T-helper 2 cell (primary cell): ENCODE data around the gene OR6C3.
"Not testable (repeated sequence)": the region's sequence is repeated elsewhere in the genome, so short reads cannot be mapped to it uniquely, and the experiment has no call there.

Experiments
- DNase-seq, 5 experiments: peaks; one replicate each; pipeline versions ENCODE4 v3.0.0 to v3.0.0-alpha.2; 2012 to 2022
- total RNA-seq, 2 donors: gene quantifications; one replicate each; lab custom pipeline; 2026; lab: John Stamatoyannopoulos, UW

OR6C3 gene
- 0 reads per million in 2 donors for total RNA-seq

DNA sequence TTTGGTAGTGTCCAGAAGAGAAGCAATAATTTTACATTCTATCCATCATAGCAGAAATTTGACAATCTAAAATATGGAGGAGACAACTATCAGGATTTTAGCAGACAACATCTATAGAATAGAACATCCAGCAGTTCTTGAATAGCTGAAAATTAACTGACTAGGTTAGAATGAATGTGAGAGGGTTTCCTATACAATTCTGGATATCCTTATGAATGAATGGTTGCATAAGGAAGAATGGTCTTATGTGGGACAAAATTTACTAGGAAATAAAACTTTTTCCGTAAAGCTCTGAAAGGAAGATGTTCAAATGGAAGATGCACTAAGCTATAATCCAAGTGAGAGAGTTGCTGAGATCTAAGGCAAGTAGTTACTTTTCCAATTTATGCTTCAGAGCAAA is at the start of gene OR6C3:
Gene OR6C3, plus strand, starts transcription at position 301 of the 400 bp plus-strand sequence. CDS start 955 bp downstream, outside the sequence.
- no peak for DNase-seq

DNA sequence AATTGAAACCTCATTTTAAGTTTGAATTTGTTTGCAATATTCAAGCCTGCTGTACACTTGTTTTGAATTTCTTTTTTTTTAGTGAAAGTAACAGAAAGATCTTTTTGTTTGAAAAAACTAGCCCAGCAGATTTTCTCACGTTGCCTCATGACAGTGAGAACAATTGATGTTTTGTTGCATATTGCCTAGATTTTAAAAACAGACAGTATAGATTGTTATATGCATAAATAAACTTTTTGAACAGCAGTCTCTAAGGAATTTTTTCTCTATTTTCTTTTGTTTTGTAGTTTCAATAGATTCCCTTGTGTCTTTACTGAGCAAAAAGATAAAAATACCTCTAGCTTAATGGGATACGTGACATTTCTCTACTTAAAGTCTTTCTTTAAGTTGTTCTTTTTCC is 49.6 kb upstream of the OR6C3 start:
- no peak for DNase-seq

DNA sequence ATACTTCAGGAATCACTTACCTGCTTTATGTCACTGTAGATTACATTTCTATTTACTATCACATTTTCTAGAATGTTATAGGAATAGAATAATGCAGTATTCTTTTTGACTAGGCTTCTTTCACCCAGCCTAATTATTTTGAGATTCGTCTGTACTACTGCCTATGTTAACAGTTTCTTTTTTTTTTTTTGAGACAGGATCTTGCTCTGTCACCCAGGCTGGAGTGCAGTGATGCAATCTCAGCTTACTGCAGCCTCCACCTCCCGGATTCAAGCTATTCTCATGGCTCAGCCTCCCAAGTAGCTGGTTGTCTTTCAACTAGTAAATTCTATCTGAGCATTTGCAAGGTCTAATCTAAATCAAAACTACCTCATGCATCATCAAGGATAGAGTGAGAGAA is 40.5 kb upstream of the OR6C3 start:
- DNase-seq, result no peak

- DNase-seq, result no peak
These were observed 34.1 kb upstream of the OR6C3 start, which contains the start of gene OR6C6 for GRCh38 chr12:55296469-55296868. Gene OR6C6 (minus strand): TSS chr12:55296569. CDS start chr12:55295232, 1,337 bp downstream.

DNA sequence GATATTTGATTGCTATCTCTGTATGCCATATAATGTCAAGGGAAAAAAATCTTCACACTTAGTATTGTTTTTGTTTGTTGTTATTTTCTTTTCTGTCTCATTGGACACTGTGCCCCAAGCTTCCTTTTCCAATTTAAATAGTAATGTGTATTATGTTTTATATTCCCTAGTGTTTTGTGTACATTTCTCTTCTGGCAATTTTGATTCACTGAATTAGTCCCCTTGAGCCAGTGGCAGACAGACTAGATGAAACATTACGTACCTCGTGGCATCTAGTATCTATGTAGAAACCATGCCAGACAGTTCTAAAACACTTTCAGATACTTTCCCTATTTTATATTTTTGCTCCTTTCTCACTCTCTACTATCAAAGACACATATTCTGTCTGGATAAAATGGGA is 16.5 kb upstream of the OR6C3 start, which contains the start of gene OR6C1:
Gene OR6C1, plus strand, starts transcription at position 301 of the 400 bp plus-strand sequence. CDS start 6,257 bp downstream, outside the sequence.
- no peak for DNase-seq

DNA sequence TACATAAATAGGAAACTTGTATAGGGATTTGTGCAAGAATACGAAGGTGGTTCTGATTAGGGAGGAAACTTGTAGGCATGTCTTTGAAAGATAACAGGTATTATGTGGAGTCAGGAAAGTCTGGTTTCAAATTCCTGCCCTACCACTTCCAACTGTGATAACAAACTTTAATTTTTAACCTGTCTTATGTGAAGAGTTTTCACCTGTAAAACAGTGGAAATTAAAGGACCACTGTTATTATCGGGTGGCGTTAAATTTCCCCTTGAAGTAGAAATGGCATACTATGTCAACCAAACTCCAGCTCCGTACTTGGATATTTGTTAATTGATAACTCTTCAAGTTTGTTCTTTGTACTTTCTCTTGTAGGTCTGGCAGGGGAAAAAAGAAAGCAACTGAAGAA is 10.3 kb upstream of the OR6C3 start:
- DNase-seq, result no peak

DNA sequence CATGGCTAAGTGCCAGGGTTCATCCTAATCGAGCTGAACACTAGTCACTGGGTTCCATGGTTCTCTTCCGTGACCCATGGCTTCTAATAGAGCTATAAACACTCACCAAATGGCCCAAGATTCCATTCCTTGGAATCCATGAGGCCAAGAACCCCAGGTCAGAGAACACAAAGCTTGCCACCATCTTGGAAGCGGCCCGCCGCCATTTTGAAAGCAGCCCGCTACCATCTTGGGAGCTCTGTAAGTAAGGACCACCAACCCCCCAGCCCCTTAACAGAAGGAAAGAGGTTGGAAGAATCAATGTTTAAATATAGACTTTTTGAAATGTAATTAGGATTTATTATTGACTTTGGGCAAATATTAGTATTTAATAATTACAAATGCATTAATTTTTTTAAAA is 4.7 kb upstream of the OR6C3 start:
- not testable (repeated sequence) for DNase-seq

DNA sequence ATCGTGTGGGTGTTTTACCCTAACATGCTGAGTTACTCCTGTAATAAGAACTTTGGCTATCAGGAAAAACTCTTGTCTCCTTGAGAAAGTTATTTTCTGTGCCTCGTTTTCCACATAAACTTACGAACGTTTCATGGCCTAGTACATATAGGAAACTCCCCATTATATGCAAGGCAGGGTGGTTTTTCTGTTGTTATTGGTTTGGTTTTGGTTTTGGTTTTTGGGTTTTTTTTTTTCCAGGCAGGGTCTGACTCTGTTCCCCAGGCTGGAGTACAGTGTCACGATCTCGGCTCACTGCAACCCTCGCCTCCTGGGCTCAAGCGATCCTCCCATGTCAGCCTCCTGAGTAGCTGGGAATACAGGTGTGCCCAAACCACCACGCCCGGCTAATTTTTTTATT is 5.5 kb downstream of the OR6C3 start:
- DNase-seq, result no peak

DNA sequence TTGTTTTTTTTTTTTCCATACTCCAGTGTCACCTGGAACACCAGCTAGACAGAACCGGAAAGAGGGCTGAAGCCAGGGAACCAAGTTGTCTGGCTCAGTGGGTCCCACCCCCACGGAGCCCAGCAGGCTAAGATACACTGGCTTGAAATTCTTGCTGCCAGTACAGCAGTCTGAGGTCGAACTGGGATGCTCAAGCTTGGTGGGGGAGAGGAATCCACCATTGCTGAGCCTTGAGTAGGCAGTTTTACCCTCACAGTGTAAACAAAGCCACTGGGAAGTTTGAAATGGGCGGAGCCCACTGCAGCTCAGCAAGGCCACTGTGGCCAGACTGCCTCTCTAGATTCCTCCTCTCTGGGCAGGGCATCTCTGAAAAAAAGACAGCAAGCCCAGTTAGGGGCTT is 24.8 kb downstream of the OR6C3 start:
- DNase-seq, result not testable (repeated sequence)

DNA sequence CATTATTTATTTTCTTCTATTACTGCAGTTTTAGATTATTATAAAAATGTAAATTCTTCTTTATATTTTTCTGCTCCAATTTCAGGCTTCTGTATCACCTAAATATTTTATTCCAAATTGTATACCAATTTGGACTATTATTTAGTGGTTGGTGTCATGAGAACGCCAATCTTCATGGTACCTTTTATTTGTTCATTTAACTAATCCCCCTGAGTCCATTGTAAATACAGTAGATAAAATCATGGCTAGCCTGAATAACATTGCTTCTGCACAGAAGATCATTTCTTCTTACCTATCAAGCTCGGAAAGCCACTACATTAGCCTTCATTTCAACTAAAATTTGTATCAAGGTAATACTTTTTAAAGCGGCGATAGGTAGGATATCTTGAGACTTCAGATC is 32.1 kb downstream of the OR6C3 start, which contains the start of gene OR6C75:
Gene OR6C75, plus strand, starts transcription at position 301 of the 400 bp plus-strand sequence. CDS start 2,136 bp downstream, outside the sequence.
- no peak for DNase-seq

DNA sequence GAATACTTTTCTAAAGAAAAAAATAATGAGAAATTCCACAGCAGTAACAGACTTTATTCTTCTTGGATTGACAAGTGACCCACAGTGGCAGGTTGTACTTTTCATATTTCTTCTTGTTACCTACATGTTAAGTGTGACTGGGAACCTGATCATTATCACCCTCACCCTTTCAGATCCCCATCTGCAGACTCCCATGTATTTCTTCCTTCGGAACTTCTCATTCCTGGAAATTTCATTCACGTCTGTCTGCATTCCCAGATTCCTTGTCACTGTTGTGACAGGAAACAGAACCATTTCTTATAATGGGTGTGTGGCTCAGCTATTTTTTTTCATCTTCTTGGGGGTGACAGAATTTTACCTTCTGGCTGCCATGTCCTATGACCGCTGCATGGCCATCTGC is 34.5 kb downstream of the OR6C3 start:
- DNase-seq, result no peak

GRCh38 chr12:55372521-55372920 is 42.0 kb downstream of the OR6C3 start:
- no peak for DNase-seq
